Astrocyte (in vitro differentiated cells and primary cell): ENCODE data around the gene HMGN5.

Experiments used
- EZH2 ChIP-seq: IDR thresholded peaks from 2 replicates; pipeline ENCODE4 v1.6.1; 2012; ENCODE audit warnings: mild to moderate bottlenecking, low read length, inconsistent platforms; ENCODE audit not compliant: insufficient read depth
- TF ChIP-seq, protein P1 (sequence below): IDR thresholded peaks from 2 replicates; pipeline ENCODE4 v1.5.1; 2011; ENCODE audit warnings: low read depth, mild to moderate bottlenecking, inconsistent platforms, low read length, moderate library complexity; ENCODE audit not compliant: insufficient read depth

DNA sequence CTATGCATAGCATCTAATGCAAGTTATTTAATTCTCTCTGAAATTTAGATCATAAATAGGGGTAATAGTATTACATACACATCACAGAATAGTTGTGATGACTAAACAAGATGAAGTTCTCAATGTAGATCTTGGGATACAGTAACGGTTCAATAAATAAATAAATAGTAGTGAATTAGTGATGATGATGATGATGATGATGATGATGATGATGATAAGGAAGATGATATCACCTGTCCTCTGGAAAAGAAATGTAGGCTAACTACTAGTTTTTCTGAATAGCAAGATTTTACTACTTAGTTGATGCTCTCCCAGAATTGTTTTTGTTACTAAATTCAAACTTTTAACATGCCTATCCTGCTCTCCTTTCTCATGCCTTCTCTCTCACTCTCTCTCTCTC, 30.5 kb upstream of the HMGN5 start:
- TF ChIP-seq, protein P1, sequence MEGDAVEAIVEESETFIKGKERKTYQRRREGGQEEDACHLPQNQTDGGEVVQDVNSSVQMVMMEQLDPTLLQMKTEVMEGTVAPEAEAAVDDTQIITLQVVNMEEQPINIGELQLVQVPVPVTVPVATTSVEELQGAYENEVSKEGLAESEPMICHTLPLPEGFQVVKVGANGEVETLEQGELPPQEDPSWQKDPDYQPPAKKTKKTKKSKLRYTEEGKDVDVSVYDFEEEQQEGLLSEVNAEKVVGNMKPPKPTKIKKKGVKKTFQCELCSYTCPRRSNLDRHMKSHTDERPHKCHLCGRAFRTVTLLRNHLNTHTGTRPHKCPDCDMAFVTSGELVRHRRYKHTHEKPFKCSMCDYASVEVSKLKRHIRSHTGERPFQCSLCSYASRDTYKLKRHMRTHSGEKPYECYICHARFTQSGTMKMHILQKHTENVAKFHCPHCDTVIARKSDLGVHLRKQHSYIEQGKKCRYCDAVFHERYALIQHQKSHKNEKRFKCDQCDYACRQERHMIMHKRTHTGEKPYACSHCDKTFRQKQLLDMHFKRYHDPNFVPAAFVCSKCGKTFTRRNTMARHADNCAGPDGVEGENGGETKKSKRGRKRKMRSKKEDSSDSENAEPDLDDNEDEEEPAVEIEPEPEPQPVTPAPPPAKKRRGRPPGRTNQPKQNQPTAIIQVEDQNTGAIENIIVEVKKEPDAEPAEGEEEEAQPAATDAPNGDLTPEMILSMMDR: no peak
- no peak for TF ChIP-seq EZH2
